GM19239 (cell line): ENCODE results near the gene INPP5D.
A peak's percentile ranks its signal among the peaks of the same experiment; 100 is the strongest.
"Not testable (repeated sequence)": the region's sequence is repeated elsewhere in the genome, so short reads cannot be mapped to it uniquely, and the experiment has no call there.

Source experiments
- DNase-seq: peaks from one replicate; pipeline ENCODE4 v3.0.0; 2011; ENCODE audit warnings: low spot score; ENCODE audit not compliant: insufficient read length
- FAIRE-seq: peaks from 2 replicates; lab custom pipeline; 2011; peaks lifted over from hg19 to GRCh38; lab: Jason Lieb, UNC

INPP5D gene

DNA sequence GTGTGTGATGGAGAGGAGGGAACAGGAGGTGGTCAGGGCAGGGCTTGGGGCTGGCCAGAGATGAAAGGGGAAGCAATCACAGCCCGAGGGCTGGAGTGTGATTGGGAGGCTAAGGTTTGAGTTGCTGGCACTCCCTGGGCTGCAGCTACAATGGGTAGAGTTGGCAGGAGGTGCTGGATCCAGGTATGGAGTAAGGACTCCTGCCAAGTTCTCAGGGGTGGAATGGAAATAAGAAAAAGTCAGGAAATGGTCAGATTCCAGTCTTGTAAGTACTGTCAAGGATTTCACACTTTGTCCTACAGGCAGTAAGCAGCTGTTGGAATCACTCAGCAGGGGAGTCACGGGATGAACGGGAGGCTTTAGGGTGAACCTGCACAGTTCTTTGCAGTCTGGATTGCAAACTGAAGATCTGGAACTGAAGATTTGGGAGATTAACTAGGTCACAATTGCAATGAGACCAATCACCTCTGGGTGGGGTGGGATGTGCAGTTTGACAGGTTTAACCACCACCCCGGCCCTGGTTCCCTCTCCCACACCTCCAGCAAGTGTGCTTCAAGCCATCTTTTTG is 10.9 kb upstream of the INPP5D start:
- FAIRE-seq, result no peak
- no peak for DNase-seq

DNA sequence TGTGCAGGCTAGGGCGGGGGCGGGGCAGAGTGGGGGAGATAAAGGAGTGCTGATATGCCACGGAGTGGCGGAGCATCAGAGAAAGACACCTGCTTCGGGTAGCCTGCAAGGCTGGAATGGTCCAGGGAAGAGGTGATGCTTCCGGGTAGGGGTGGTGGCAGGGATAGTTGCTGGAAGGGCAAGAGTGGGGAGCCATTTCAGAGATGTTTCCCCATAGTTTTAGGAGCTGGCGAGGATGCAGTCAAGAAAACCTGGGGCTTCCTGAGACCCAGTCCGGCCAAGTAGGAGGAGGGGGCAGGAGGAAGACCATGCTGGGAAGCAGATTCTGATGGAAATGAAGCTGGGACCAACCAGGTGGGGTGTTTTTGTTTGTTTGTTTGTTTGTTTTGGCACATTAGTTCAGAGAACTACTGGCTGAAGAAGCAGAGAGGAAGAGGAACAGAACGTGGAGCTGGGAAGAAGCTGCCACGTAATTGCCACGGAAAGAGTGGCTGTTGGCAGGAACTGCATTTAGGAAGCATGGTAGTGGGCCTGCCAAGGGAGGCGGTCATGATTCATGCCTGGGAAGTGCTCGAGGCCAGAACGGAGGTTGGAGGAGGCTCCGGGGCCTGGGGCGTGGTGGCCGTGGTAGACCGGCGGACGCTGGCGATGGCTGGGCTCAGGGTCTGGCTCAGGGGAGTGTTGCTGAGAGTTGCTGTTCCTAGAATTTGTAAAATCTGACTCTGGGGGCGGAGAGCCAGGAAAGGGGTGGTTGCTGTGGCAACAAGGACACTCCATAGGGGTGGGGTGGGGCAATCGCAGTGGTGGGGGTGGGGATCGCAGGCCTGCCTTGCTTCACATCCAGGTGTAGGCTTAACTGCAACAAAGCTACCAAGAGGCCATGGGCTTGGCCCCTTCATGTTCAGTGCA is 8.6 kb upstream of the INPP5D start:
- FAIRE-seq, result no peak
- no peak for DNase-seq

DNA sequence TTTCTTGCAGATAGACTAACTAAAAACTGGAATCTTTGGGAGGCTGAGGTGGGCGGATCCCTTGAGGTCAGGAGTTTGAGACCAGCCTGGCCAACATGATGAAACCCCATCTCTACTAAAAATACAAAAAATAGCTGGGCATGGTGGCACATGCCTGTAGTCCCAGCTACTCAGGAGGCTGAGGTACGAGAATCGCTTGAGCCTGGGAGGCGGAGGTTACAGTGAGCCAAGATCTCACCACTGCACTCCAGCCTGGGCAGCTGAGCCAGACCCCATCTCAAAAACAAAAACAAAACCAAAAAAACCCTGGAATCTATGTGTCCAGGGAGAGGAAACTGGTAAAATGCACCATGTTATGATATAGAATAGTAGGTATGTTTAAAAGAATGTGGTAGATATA is 7.6 kb upstream of the INPP5D start:
- not testable (repeated sequence) for DNase-seq, FAIRE-seq

DNA sequence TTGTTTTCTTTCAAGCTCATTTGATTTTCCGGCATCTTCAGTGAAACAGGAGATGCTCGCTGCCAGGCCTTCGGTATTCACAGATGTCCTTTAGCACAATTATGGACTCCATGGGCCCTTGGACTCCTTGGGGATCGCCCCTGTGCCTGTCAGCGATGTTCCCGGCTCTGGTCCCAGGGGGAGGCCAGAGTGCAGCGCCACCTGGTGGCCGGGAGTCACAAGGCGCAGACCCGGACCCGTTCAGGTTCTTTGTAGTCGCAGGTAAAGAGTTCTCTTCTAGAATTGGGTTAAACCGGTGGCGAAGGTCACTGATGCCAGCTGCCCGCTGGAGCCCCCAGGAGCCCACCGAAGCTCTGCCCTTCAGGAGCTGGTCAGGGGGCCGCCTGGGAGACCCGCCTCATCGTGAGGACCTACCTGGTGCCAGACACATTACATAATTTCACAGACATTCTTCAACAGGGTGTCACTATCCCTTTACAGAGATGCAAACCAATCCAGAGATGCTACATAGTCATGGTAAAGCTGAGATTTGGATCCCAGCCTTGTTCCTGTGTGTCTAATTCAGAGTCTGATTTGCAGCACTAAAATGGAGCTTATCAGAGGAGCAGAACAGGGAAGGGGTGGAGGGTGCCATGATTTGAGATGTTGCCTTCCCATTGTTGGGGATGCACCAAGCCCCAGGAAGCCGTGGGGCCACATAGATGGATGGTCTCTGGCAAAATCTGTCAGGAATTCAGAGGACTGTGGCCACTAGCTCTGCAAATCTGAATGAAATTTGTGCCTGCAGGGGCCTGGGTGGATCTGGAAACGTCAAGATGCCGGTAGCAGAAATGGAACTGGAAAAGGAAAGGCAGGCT is 6.0 kb upstream of the INPP5D start:
- FAIRE-seq (peak; percentile 73), DNase-seq (peak; percentile 83)

DNA sequence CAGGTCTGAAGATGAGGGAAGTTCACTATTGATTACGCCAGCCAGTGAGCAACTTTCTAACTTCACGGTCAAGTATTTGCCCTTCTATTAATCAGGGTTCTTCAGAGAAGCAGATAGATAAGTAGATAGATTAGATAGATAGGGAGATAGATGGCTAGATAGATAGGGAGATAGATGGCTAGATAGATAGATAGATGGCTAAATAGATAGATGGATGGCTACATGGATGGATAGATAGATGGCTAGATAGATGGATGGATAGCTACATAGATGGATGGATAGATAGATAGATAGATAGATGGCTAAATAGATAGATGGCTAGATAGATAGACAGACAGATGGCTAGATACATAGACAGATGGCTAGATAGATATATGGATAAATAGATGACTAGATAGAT is 4.8 kb upstream of the INPP5D start:
- FAIRE-seq (no peak), DNase-seq (no peak)

DNA sequence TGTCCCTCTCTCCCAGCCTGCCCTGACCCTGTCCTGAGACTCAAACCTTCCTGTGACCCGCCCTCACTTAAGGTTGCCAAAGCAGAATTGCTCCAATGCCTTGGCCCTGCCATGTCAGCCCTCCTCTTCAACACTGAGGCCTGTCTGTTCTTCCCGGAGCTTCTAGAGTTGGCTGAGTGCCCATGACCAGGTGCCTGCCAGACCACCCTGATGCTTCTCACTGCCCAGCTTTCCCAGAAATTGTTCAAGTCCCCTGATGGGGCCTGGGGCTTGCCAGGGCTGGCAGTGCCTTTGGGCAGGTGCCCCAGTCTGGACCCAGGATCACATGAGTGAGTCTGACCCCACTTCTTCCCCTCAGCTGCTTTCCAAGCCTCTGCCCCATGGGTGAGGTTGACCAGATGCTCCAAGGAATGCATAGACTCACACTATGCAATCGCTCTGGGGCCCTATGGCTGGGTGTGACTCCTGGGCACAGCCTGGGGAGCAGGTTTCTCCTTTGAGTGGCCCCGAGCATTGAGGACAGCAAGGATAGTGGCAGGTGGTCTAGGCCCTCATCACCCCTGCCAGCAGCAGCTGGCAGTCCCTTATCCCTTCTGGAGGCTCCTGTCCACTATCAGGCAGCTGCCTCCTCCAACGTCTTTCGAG is 3.1 kb upstream of the INPP5D start:
- no peak for FAIRE-seq
- no peak for DNase-seq

DNA sequence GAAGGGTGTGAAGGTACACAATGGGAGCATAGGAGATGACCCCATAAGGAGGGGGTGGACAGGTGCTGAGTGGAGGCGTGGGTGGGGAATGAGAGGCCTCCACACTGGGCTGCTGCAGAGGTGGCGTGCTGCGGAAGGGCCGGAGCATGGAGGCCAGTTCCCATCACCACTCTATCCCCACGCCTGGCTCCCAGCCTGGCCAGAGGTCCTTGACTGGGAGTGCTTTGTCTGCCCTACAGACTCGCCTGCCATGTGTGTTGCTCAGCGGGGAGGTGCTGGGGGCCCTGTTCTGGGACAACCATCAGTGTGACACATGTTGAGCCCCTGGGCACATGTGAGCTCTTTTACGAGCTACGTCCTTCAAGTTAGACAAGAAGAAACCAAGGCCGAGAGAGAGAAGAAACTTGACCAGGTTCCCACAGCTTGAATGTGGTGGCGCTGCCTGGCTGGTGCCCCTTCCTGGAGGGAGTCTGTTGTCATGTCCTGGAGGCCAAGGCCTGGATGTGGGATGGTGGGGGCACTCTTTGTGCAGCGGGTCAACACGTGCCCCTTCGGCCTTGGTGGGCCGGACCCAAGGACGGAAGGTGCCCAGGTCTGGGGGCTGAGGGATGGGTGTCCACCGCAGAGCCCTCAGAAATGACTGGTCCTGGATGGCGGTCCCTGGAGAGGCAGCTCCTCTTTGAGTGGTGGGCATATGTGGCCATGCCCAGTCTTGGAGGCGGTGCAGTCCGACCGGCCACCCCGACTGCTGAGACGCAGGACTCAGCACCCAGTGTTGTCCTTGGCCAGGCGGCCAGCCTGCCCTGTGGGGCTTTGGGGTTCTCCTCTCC is 1.2 kb upstream of the INPP5D start:
- DNase-seq (no peak), FAIRE-seq (no peak)

DNA sequence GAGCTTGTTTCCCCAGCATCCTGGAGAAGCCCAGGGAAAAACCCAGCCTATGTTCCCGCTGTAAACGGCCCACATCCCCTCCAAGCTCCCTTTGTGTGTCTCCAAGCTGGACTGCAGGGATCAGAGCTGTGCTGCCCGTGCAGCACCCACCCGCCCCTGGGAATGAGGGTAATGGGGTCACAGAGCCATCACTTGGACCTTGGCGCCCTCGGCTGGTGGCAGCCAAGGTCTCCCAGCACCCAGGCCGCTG is 670 bp upstream of the INPP5D start:
- no peak for FAIRE-seq
- no peak for DNase-seq

DNA sequence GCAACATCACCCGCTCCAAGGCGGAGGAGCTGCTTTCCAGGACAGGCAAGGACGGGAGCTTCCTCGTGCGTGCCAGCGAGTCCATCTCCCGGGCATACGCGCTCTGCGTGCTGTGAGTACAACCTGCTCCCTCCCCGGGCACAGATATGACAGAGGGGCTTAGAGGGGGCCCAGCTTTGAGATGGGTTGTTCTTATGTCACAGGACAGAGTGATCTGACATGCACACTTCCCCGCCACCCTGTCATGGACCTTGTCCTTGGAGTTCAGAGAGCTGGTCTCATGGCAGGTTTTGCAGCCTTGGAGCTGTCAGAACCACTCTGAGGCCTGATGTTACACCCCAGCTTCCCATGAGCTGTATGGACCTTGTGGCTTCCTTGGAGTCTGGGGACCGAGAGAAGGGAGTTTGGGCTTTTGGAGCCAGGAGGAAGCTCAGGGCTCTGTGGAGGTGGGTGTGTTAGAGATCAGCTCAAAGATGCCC is 398 bp downstream of the INPP5D start:
- no peak for FAIRE-seq

DNA sequence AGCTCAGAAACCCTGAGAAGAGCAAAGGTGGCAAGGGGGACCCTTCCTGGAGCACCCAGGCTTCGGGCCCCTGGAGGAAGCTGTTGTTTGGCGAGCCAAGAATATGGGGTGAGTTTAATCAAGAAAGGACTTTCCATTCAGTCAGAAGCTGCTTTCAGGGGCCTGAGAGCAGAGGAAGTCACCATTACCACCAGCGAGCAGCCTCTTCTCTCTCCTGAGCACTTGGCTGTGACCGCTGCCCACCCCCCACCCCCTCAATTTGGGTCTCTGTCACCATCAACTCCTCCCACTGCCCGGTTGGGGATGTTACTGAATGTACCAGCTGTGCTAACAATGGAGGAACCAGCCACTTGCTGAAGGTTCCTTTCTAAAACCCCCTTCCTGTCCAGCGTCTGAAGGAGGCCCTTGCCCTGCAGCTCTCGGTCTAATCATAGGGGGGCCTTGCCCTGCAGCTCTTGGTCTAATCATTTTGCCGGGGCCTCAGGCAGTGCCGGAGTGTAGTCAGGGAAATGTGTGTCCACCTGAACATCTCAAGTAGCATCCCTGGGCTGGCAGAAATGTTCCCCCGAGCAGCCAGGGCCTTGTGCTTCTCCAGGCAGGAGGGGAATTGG is 943 bp downstream of the INPP5D start:
- DNase-seq (no peak), FAIRE-seq (no peak)

More for the DNA sequence above, 398 bp downstream of the INPP5D start:
- no peak for DNase-seq

DNA sequence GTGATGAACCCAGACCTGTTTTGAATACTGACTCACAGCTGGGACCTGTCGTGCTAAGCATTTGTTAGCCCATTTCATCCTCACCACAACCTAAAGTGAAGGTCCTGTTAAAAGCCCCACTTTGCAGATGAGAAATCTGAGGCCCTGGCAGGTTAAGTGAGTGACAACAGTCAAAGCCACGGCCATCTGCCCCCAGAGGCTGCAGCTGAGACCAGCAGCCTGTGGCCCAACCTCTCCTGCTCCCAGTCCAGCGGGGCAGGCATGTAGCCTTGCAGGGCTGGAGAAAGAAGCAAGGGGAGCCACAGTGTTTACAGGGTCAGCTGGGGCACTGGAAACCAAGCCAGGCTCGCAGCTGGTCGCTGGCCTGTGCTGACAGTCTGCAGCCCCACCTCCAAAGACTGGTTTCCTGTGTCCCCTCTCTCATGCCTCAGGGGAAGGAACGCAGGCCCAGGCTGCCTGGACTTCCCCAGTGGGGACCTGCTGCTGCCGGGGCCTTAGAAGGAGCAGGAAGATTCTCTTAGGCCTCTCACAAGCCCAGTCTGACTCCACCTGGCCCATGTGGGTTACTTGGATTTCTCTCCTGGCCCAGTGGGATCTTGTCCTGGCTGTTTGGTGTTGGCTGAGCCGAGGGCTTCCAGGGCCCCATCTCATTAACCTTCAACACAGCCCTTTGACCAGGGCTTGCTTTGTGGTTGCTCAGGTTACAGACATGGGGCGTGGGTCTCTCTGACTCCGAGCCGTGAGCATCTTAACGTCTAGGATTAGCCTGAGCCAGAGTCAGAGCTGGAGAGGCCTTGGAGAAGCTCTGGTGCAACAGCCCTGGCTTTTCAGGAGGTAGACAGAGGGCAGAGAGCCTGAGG is 1.7 kb downstream of the INPP5D start:
- peak; percentile 86 for FAIRE-seq
- DNase-seq, result no peak

DNA sequence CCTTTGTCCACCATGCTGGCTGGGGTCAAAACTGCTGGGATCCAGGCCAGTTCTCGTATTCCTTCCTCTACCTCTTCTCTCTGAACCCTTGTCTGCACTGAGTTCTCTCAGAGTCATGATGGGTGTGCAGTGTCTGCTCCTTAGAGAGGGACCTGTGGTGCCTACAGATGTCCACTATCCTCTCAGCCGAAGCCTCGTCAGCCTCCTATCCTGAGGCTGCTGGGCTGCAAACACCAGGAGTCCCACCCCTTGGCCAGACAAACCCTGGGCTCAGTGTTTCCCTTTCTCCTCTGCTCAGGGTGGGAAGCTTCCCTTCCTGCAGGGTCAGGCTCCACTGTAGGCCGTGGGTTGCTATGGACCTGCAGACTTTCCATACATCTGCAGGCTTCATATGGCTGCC is 2.3 kb downstream of the INPP5D start:
- no peak for DNase-seq
- FAIRE-seq, result no peak

DNA sequence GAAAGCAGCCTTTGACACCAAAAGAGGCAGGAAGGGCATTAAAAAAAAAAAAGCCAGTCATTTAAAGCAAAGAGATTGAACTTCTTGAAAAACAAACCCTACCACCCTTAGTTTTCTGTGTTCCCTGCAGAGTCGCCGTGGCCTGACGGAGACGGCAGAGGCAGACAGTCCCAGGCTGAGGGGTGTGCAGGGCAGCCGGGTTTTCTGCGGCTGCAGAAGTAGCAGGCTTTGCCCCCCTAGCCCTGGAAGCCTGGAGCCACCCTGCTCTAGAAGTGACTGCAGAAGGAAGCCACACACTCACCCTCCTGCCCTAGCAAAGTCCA is 2.8 kb downstream of the INPP5D start:
- FAIRE-seq (no peak), DNase-seq (no peak)

DNA sequence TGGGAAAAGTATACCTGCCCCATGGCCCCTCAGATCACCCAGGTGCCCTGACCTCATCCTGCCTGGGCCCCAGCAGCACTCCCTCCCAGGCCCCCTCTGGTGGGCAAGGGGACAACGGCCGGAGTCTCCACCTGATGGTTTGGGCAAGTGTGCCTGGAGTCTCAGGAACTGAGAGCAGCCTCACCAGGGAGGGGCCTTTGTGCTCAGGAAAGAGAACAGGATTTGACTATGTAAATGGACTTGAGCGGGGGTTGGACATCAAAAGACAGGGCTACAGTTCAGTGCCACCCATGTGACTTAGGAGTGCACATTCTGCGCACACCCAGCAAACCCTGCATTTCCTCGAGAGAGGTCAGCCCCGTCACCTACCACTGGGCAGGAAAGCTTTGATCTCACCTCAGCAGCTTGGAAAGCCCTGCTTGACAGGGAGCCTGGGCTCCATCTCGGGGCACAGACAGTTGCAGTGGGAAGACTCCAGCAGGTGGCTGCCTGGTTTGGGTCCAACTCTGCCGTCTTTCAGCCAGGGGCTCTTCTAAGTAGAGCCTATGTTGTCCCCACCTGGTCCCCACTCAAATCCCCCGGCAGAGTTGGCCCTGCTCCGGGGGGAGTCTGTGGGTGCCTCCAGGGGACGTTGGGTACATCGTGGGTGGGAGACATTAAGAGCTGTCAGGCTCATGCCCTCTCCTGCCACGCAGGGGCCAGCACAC is 3.3 kb downstream of the INPP5D start:
- DNase-seq (peak; percentile 59), FAIRE-seq (peak; percentile 97)

DNA sequence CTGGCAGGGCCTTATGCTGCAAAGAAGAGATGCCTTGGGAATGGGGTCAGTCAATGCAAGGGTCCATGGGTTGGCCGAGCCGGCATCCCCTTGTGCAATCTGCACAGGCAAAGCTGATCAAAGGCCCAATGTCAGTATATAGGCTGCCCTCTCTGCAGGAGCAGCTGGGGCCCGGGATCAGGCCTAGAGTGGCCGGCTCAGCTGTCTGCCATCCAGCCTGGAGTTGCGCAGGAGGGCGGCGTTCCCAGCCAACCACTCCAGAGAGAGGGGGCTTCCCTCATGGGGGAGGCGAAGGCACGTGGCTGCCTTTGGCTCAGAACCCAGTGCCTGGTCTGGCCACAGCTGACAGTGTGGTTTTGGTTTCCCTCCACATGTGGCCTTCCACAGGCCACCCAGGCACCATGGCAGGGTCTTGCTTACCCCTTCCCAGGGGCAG is 3.9 kb downstream of the INPP5D start:
- DNase-seq (no peak), FAIRE-seq (no peak)

DNA sequence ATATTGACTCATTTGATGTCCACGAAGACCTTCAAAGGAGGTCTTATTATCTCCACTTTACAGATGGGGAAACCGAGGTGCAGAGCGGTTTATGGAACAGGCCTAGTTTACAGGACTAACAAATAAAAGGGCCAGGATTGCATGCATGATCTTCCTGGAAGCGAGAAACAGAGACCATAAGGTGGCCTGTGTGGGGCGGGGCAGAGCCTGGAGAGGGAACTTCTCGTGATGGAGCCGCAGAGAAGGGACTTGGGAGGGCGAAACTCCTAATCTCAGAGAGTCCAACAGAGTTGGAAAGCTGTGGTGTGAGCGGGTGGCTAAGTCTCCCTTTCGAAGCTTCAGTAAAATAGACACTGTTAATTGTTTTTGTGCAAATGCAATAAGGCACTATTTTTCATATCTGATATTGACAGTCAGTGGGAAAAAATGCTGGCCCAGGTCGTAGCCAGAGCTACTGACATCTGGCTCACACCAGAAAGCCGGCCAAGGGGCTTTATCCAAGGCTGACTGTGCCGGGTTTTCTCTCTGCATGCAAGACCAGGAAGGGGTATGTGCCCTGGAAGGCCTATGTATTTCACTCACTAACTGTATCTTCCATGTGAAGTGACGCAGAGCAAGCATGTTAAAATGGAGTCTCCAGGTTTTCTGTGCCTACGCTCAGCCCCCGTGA is 4.5 kb downstream of the INPP5D start:
- DNase-seq (no peak), FAIRE-seq (no peak)

DNA sequence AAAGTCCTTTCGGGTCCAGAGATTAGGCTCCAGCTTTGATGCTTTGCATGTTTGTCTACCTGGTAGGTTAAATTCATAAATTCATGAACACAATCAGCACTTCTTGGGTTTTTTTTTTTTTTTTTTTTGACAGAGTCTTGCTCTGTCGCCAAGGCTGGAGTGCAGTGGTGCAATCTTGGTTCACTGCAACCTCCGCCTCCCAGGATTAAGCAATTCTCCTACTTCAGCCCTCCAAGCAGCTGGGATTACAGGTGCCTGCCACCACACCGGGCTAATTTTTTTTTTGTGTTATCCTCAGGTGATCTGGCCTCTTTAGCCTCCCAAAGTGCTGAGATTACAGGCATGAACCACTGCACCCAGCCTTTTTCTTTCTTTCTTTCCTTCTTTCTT is 5.1 kb downstream of the INPP5D start:
- FAIRE-seq, DNase-seq: not testable (repeated sequence)
